Measurements from ENCODE around the gene BTBD8.

BTBD8 gene

GRCh38 chr1:92192246-92192645, 112.1 kb downstream of the BTBD8 start:
- DNase-seq (ENCODE audit: low read depth in 2 of 2) = no peak

GRCh38 chr1:92194511-92194910, 114.4 kb downstream of the BTBD8 start:
- DNase-seq (ENCODE audit: low read depth in 2 of 2) = no peak

- DNase-seq (ENCODE audit: low read depth in 2 of 2) = no peak
These were observed 121.8 kb downstream of the BTBD8 start for GRCh38 chr1:92201973-92202372.

GRCh38 chr1:92203105-92203504, 123.0 kb downstream of the BTBD8 start:
- no peak for DNase-seq (ENCODE audit: low read depth in 2 of 2)

- no peak for DNase-seq (ENCODE audit: low read depth in 2 of 2)
These were observed 130.6 kb downstream of the BTBD8 start for GRCh38 chr1:92210701-92211100.

GRCh38 chr1:92211166-92211565, 131.0 kb downstream of the BTBD8 start:
- peak; percentile 7 to 8 for DNase-seq (ENCODE audit: low read depth in 2 of 2)

GRCh38 chr1:92217721-92218120, 137.6 kb downstream of the BTBD8 start, which contains the start of gene C1orf146:
Gene C1orf146 (plus strand): TSS chr1:92217915. CDS start chr1:92231421, 13,506 bp downstream.
- DNase-seq (ENCODE audit: low read depth in 2 of 2) = no peak

GRCh38 chr1:92218559-92218958, 138.4 kb downstream of the BTBD8 start:
- DNase-seq (ENCODE audit: low read depth in 2 of 2) = no peak

- no peak for DNase-seq (ENCODE audit: low read depth in 2 of 2)
These were observed 138.9 kb downstream of the BTBD8 start for GRCh38 chr1:92219028-92219427.

GRCh38 chr1:92228401-92228800, 148.3 kb downstream of the BTBD8 start:
- no peak for DNase-seq (ENCODE audit: low read depth in 2 of 2)

GRCh38 chr1:92230736-92231135, 150.6 kb downstream of the BTBD8 start:
- no peak for DNase-seq (ENCODE audit: low read depth in 2 of 2)
